ENCODE data around the gene CASP4. TPM values are rescaled to one million over a fixed set of nuclear protein-coding genes. Genes with fewer than 3 reads are reported as not detected.

Gene CASP4
- total RNA-seq, 3 donors from 2014 or later (not counting 1 experiment from before 2014, with no cell fraction given) = 132 to 156 (median 149) TPM

DNA sequence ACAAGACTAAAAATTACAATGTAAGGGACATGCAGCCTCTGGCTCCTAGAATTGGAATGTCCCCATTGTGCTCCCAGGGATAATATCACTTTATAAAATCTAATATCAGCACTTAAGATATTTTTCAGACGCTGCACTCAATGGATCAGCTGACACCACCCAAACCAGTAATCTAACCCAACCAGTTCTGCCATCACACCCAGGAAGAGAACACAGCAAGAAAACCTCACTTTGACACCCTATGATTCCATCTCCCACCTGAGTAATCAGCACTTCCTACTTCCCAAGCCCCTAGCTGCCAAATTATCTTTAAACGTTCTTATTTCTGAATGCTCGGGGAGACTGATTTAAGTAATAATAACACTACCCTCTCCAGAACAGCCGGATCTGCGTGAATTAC is 2.6 kb downstream of the CASP4 start:
- H3K27ac ChIP-seq (ENCODE audit: low read length) = no peak overlapping the region
- H3K36me3 ChIP-seq (ENCODE audit: control insufficient read depth, insufficient read depth, low read length) = peaks cover 14% of the 10 kb centered on the region
- H3K4me3 ChIP-seq (ENCODE audit: low read length) = no peak overlapping the region
- Mint-ChIP-seq H3K4me3 (peak overlapping the region; percentile 96), H3K9me3 (no peaks in the 10 kb centered on the region), H3K36me3 (no peaks in the 10 kb centered on the region), H3K4me1 (peaks cover 71 to 75% of the 10 kb centered on the region in 2 donors), H3K27ac (peak overlapping the region; percentile 97 to 98), H3K27me3 (ENCODE audit: low read depth in 2 of 2) (no peaks in the 10 kb centered on the region)
- WGBS (ENCODE audit: insufficient coverage) = 86% methylated on average over 5 of the region's 5 CpGs
- H3K4me1 ChIP-seq (ENCODE audit: control insufficient read depth, insufficient read depth, low read length) = peaks cover 25% of the 10 kb centered on the region
- intact Hi-C loops (cut with micrococcal nuclease) = loop anchor here (5.0 kb wide), 1 partner anchor 67 kb away; no protein-coding TSS in a partner anchor
- no peaks in the 10 kb centered on the region for H3K9me3 ChIP-seq (ENCODE audit: control insufficient read depth, insufficient read depth, low read length)
- TF ChIP-seq, protein P1, sequence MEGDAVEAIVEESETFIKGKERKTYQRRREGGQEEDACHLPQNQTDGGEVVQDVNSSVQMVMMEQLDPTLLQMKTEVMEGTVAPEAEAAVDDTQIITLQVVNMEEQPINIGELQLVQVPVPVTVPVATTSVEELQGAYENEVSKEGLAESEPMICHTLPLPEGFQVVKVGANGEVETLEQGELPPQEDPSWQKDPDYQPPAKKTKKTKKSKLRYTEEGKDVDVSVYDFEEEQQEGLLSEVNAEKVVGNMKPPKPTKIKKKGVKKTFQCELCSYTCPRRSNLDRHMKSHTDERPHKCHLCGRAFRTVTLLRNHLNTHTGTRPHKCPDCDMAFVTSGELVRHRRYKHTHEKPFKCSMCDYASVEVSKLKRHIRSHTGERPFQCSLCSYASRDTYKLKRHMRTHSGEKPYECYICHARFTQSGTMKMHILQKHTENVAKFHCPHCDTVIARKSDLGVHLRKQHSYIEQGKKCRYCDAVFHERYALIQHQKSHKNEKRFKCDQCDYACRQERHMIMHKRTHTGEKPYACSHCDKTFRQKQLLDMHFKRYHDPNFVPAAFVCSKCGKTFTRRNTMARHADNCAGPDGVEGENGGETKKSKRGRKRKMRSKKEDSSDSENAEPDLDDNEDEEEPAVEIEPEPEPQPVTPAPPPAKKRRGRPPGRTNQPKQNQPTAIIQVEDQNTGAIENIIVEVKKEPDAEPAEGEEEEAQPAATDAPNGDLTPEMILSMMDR (IDR thresholded peaks at IDR 0.05) = no peak
- ATAC-seq (no peak), DNase-seq (no peak)
- H3K27me3 ChIP-seq (ENCODE audit: control insufficient read depth, insufficient read depth, low read length) = no peaks in the 10 kb centered on the region

DNA sequence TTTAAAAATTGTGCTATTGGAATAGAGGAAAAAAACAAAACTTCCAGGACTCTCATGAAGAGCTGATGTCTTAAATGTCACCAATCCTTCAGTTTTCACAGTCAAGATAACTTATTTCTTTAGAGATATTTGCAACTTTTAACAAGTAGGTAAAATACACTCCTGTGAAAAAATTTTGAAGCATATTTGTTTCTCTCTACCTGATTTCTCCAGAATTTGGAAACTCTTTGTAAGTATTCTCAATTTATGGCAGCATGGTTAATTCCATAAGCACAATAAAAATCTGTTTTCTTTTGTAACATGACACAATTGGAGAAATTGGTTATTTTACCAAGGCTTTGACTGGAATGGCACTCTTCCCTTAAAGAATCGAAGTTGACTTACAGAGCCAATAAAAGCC is 4.1 kb downstream of the CASP4 start:
- Mint-ChIP-seq H3K36me3 (no peaks in the 10 kb centered on the region), H3K4me1 (peaks cover 77 to 86% of the 10 kb centered on the region in 2 donors), H3K27me3 (ENCODE audit: low read depth in 2 of 2) (no peaks in the 10 kb centered on the region), H3K4me3 (no peak overlapping the region), H3K27ac (no peak overlapping the region), H3K9me3 (no peaks in the 10 kb centered on the region)
- Histone ChIP-seq H3K36me3 (ENCODE audit: control insufficient read depth, insufficient read depth, low read length) (peaks cover 14% of the 10 kb centered on the region), H3K4me3 (ENCODE audit: low read length) (no peak overlapping the region), H3K4me1 (ENCODE audit: control insufficient read depth, insufficient read depth, low read length) (peaks cover 23% of the 10 kb centered on the region), H3K27me3 (ENCODE audit: control insufficient read depth, insufficient read depth, low read length) (no peaks in the 10 kb centered on the region), H3K27ac (ENCODE audit: low read length) (no peak overlapping the region), H3K9me3 (ENCODE audit: control insufficient read depth, insufficient read depth, low read length) (no peaks in the 10 kb centered on the region)
- 100% methylated on average over 1 of the region's 1 CpG for WGBS (ENCODE audit: insufficient coverage)
- DNase-seq (no peak), ATAC-seq (no peak)
- intact Hi-C loops (cut with micrococcal nuclease) = no loop called here
- TF ChIP-seq, protein P1 (IDR thresholded peaks at IDR 0.05) = no peak

DNA sequence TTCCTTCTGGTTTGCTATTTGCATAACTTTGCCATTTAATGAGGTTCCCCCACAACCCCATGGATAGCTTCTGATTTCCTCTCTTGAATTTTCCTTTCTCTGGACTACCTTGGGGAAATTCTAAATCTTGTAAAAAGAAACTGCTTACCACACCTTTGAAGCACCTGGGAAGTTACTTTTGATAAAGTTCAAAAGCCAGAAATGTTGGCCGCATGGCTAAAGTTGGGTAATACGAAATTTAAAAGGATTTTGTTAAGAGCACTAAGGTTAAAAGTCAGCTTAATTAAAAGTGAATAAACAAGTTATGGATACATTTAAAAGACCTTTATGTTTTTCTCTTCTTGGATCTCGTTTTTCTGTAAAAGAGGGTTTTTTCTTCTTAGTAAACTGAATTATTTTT is 5.5 kb downstream of the CASP4 start:
- intact Hi-C loops (cut with micrococcal nuclease) = no loop called here
- Histone ChIP-seq H3K4me1 (ENCODE audit: control insufficient read depth, insufficient read depth, low read length) (peaks cover 20% of the 10 kb centered on the region), H3K27me3 (ENCODE audit: control insufficient read depth, insufficient read depth, low read length) (no peaks in the 10 kb centered on the region), H3K27ac (ENCODE audit: low read length) (no peak overlapping the region), H3K9me3 (ENCODE audit: control insufficient read depth, insufficient read depth, low read length) (no peaks in the 10 kb centered on the region), H3K4me3 (ENCODE audit: low read length) (no peak overlapping the region), H3K36me3 (ENCODE audit: control insufficient read depth, insufficient read depth, low read length) (peaks cover 14% of the 10 kb centered on the region)
- Mint-ChIP-seq H3K4me1 (peaks cover 77 to 87% of the 10 kb centered on the region in 2 donors), H3K4me3 (no peak overlapping the region), H3K27me3 (ENCODE audit: low read depth in 2 of 2) (no peaks in the 10 kb centered on the region), H3K36me3 (no peaks in the 10 kb centered on the region), H3K27ac (peak overlapping the region; percentile 6 to 65), H3K9me3 (no peaks in the 10 kb centered on the region)
- TF ChIP-seq, protein P1 (IDR thresholded peaks at IDR 0.05) = no peak
- DNase-seq (no peak), ATAC-seq (no peak)
- WGBS (ENCODE audit: insufficient coverage) = 94% methylated on average over 2 of the region's 3 CpGs

DNA sequence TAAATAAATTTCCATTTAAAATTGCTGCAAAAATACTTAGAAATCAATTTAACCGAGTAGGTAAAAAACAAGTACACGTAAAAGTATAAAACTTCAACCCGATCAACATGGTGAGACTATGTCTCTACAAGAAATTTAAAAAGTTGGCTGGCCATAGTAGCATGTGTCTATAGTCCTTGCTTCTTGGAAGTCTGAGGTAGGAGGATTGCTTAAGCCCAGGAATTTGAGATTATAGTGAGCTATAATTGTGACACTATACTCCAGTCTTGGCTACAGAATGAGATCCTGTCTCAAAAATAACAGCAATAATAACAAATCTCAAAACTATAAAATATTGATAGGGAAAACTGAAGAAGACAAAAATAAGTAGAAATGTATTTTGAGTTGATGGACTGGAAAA is 11.1 kb downstream of the CASP4 start:
- intact Hi-C loops (cut with micrococcal nuclease) = no loop called here
- Mint-ChIP-seq H3K27ac (peak overlapping the region; percentile 65 to 68), H3K4me1 (peaks cover 67 to 72% of the 10 kb centered on the region in 2 donors), H3K36me3 (peaks cover 6% of the 10 kb centered on the region), H3K4me3 (peak overlapping the region; percentile 10), H3K9me3 (no peaks in the 10 kb centered on the region), H3K27me3 (ENCODE audit: low read depth in 2 of 2) (no peaks in the 10 kb centered on the region)
- H3K27me3 ChIP-seq (ENCODE audit: control insufficient read depth, insufficient read depth, low read length) = no peaks in the 10 kb centered on the region
- 75% methylated on average over 2 of the region's 3 CpGs for WGBS (ENCODE audit: insufficient coverage)
- ATAC-seq (no peak), DNase-seq (no peak)
- H3K4me1 ChIP-seq (ENCODE audit: control insufficient read depth, insufficient read depth, low read length) = peaks cover 4% of the 10 kb centered on the region
- no peaks in the 10 kb centered on the region for H3K9me3 ChIP-seq (ENCODE audit: control insufficient read depth, insufficient read depth, low read length)
- no peak overlapping the region for H3K4me3 ChIP-seq (ENCODE audit: low read length)
- H3K27ac ChIP-seq (ENCODE audit: low read length) = no peak overlapping the region
- TF ChIP-seq, protein P1 (IDR thresholded peaks at IDR 0.05) = no peak
- H3K36me3 ChIP-seq (ENCODE audit: control insufficient read depth, insufficient read depth, low read length) = peaks cover 38% of the 10 kb centered on the region

Measured in natural killer cell (primary cell).